K562 (cell line): ENCODE results near the gene RBM20. TPM values are rescaled to one million over a fixed set of nuclear protein-coding genes. Genes with fewer than 3 reads are reported as not detected.

Experiments used
- ATAC-seq: fragments of 200-7000 bp; cut with Tn5 transposase; 3 replicates; pipeline ENCODE4 v1.9.1; 2020; ENCODE audit warnings: moderate library complexity
- BruUV-seq: library from RNA; stranded (reverse); fragments of 400-500 nt; replicated peaks from 2 replicates; lab custom pipeline; 2021; lab: Mats Ljungman, UMichigan
- CTCF ChIA-PET: fragments of 300-600 bp; formaldehyde crosslinking; extraction: SDS; loops from one replicate; lab custom pipeline; 2021; ENCODE audit warnings: low intra/inter-chr PET ratio; lab: Yijun Ruan, JAX
- POLR2A ChIA-PET: fragments of 300-600, 350-650 bp; sonication (Branson Sonifier 250); formaldehyde crosslinking; extraction: SDS; loops from one replicate; lab custom pipeline; 2021; ENCODE audit warnings: antibody characterized with exemption, inconsistent platforms; lab: Yijun Ruan, JAX
- DNase-seq, 4 experiments: peaks; one replicate each; pipeline versions ENCODE4 v3.0.0 to v3.0.0-alpha.2; 2011 to 2018; ENCODE audit warnings: low spot score in 3 of 4, mixed read lengths in 3 of 4; ENCODE audit errors: extremely low read depth in 1 of 4
- FAIRE-seq: peaks from 2 replicates; lab custom pipeline; 2011; peaks lifted over from hg19 to GRCh38; lab: Jason Lieb, UNC
- H2AFZ ChIP-seq: 2 replicates; pipeline ENCODE4 v1.6.0; 2011; ENCODE audit warnings: low read depth, low read length, control low read depth, inconsistent platforms
- H3K27ac ChIP-seq: fragments of 200-600 bp; 3 replicates; pipeline ENCODE4 v1.8.0; 2011; ENCODE audit warnings: low read depth, mild to moderate bottlenecking, control low read depth, inconsistent platforms, low read length, moderate library complexity, mixed read lengths; ENCODE audit errors: extremely low read depth
- H3K27me3 ChIP-seq, 2 experiments: fragments of 300-600 bp in 1 of 2; 2 replicates in 1 of 2; 3 replicates in 1 of 2; pipeline versions ENCODE4 v1.6.0 to v1.8.0; 2011; ENCODE audit warnings: inconsistent platforms in 2 of 2, low read length in 2 of 2, mild to moderate bottlenecking in 1 of 2, mixed read lengths in 1 of 2, moderate library complexity in 1 of 2; ENCODE audit not compliant: control insufficient read depth in 2 of 2, insufficient read depth in 2 of 2
- H3K36me3 ChIP-seq: fragments of 300-600 bp; 3 replicates; pipeline ENCODE4 v1.8.0; 2011; ENCODE audit warnings: mild to moderate bottlenecking, low read length, inconsistent platforms; ENCODE audit not compliant: control insufficient read depth, insufficient read depth
- H3K4me1 ChIP-seq, 2 experiments: fragments of 200-600 bp in 1 of 2; replicated peaks in 1 of 2; 2 replicates in 1 of 2; 3 replicates in 1 of 2; pipeline versions ENCODE4 v1.5.1 to v1.8.0; 2011; ENCODE audit warnings: inconsistent platforms in 2 of 2, low read length in 2 of 2, mild to moderate bottlenecking in 1 of 2, mixed read lengths in 1 of 2, moderate library complexity in 1 of 2; ENCODE audit not compliant: control insufficient read depth in 2 of 2, insufficient read depth in 2 of 2
- H3K4me2 ChIP-seq: 2 replicates; pipeline ENCODE4 v1.6.1; 2011; ENCODE audit warnings: low read length, control low read depth, inconsistent platforms, mixed read lengths; ENCODE audit not compliant: insufficient read depth
- H3K4me3 ChIP-seq: fragments of 200-600 bp; sonication (generic), shearing (Covaris generic); 2 replicates; pipeline ENCODE4 v1.5.1; 2016; ENCODE audit warnings: control low read depth, inconsistent platforms
- H3K79me2 ChIP-seq: fragments of 200-600 bp; 3 replicates; pipeline ENCODE4 v1.8.0; 2011; ENCODE audit warnings: low read length, inconsistent platforms; ENCODE audit not compliant: control insufficient read depth, insufficient read depth
- H3K9ac ChIP-seq, 2 experiments: 2 replicates each; pipeline versions ENCODE4 v1.6.0 to v1.6.1; 2011; ENCODE audit warnings: low read depth in 2 of 2, low read length in 2 of 2, control low read depth in 1 of 2, inconsistent platforms in 1 of 2, mild to moderate bottlenecking in 1 of 2, mixed read lengths in 1 of 2; ENCODE audit not compliant: insufficient read depth in 1 of 2
- H3K9me1 ChIP-seq: one replicate; pipeline ENCODE4 v1.6.0; 2011; ENCODE audit warnings: inconsistent platforms, mild to moderate bottlenecking, low read length, moderate library complexity; ENCODE audit not compliant: control insufficient read depth, insufficient read depth
- H3K9me3 ChIP-seq: replicated peaks from 2 replicates; pipeline ENCODE4 v1.5.1; 2011; ENCODE audit warnings: low read depth, low read length, inconsistent platforms; ENCODE audit not compliant: control insufficient read depth, insufficient read depth
- H4K20me1 ChIP-seq: replicated peaks from 2 replicates; pipeline ENCODE4 v1.6.1; 2011; ENCODE audit warnings: low read length, inconsistent platforms, mixed read lengths; ENCODE audit not compliant: control insufficient read depth, insufficient read depth
- DDX20 ChIP-seq: fragments of 450-650 bp; IDR thresholded peaks from 2 replicates; pipeline ENCODE4 v1.6.1; 2016; ENCODE audit warnings: missing genetic modification characterization, low read depth, mild to moderate bottlenecking, missing compliant biosample characterization, moderate library complexity
- TARDBP ChIP-seq: fragments of 450-650 bp; IDR thresholded peaks from 2 replicates; pipeline ENCODE4 v1.6.1; 2016
- WGBS: fragments of 100-300 bp; shearing (Covaris generic); methylation state at CpG from one replicate; pipeline ENCODE4 v1.1.6; 2016; ENCODE audit warnings: low coverage, mixed read lengths; ENCODE audit not compliant: insufficient coverage; ENCODE audit errors: missing lambda C conversion rate; 5-methylcytosine and 5-hydroxymethylcytosine counted together
- in situ Hi-C: fragments of 300-500 bp; cut with MboI; formaldehyde crosslinking; loops from 4 replicates; pipeline ENCODE4 v1.15.0; 2018; ENCODE audit warnings: inconsistent platforms, mixed read lengths
- intact Hi-C: fragments of 100-400 bp; cut with micrococcal nuclease; formaldehyde crosslinking; loops from 2 replicates; pipeline ENCODE4 v1.14.2; 2022
- polyA plus RNA-seq, 8 experiments: library from polyadenylated mRNA; depleted of rRNA in 4 of 8; stranded (reverse) in 5 of 8; unstranded in 3 of 8; fragments of >200 nt; fragmentation: Nextera tagmentation in 2 of 8; fragmentation: Illumina TruSeq in 1 of 8; extraction: Ambion mirVana in 2 of 8; extraction: Trizol in 1 of 8; gene quantifications; 2 replicates each; pipeline versions ENCODE4 v1.2.1 to v1.2.3, GENCODE V29; 2011 to 2014; ENCODE audit warnings: inconsistent platforms in 1 of 8, missing spikeins in 1 of 8
- total RNA-seq, 7 experiments: library from RNA; depleted of rRNA in 6 of 7; stranded (reverse); fragments of >200 nt in 6 of 7; fragmentation: Illumina TruSeq in 2 of 7; extraction: Trizol in 2 of 7; gene quantifications; 2 replicates each; pipeline versions ENCODE4 v1.2.1 to v1.2.3, GENCODE V29; 2011 to 2021; ENCODE audit warnings: low replicate concordance in 1 of 7
- TF ChIP-seq, protein P1 (sequence below), 2 experiments: IDR thresholded peaks; 2 replicates each; pipeline ENCODE4 v1.6.1; 2011; ENCODE audit warnings: borderline replicate concordance in 1 of 2, control low read depth in 1 of 2, low read depth in 1 of 2, low read length in 1 of 2, mild to moderate bottlenecking in 1 of 2, mixed read lengths in 1 of 2, moderate library complexity in 1 of 2; ENCODE audit not compliant: insufficient read depth in 1 of 2, insufficient read length in 1 of 2, poor library complexity in 1 of 2, severe bottlenecking in 1 of 2; ENCODE audit errors: extremely low read depth in 1 of 2
- TF ChIP-seq, protein P2 (sequence below): IDR thresholded peaks from 2 replicates; pipeline ENCODE4 v1.6.1; 2011; ENCODE audit warnings: borderline replicate concordance, low read depth, mild to moderate bottlenecking, moderate library complexity, low read length; ENCODE audit not compliant: insufficient read depth, poor library complexity, severe bottlenecking

Gene RBM20
- total and polyA plus RNA-seq, 9 of the 15 experiments (the other 6 are each of a cell fraction or from before 2014, with no cell fraction given), result 0.63 to 5.7 (median 3.2) TPM

DNA sequence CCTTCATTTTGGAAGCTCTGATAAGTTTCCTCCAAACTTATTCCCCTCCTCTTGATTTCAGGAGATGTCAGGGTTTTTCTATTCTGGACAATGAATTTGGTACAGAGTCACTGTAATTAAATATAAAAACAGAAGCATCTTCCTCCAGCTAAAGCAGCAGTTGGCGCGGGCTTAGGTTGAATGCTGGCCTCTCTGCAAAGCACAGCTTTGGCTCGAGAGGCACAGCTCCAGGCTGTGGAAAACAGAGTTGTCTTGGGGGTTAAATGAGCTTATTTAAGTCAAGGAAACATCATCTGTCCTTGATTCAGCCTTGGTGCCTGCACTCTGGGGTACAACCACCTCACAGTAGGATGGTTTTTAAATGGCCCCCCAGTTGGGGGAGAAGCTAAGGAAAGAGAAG lies 192.6 kb downstream of the RBM20 start:
- H3K36me3 ChIP-seq, result peaks cover 7% of the 10 kb centered on the region; the same call in 1 of the 3 replicates
- no peaks in the 10 kb centered on the region for H3K9me1 ChIP-seq
- no peak for ATAC-seq
- peaks cover 12 to 29% of the 10 kb centered on the region in 2 experiments for H3K4me1 ChIP-seq
- DNase-seq, result no peak
- WGBS, result 89% methylated on average over 3 of the region's 3 CpGs
- POLR2A ChIA-PET, result interaction anchor here (0.5 to 0.8 kb wide), 2 partner anchors 9 kb away, joined by 3 to 4 read pairs; no protein-coding TSS in a partner anchor
- no peaks in the 10 kb centered on the region for H3K9me3 ChIP-seq
- FAIRE-seq, result no peak
- no peaks in the 10 kb centered on the region for H3K27me3 ChIP-seq
- no peaks in the 10 kb centered on the region for H3K79me2 ChIP-seq
- H3K9ac ChIP-seq, result no peak overlapping the region
- intact Hi-C loops (loop anchor here (5.0 kb wide), 1 partner anchor 36 kb away; the partner anchor contains the start of gene PDCD4), in situ Hi-C loops (no loop called here)
- H4K20me1 ChIP-seq, result no peaks in the 10 kb centered on the region
- no peak overlapping the region for H3K4me3 ChIP-seq
- no peak for TF ChIP-seq TARDBP
- TF ChIP-seq, protein P1, sequence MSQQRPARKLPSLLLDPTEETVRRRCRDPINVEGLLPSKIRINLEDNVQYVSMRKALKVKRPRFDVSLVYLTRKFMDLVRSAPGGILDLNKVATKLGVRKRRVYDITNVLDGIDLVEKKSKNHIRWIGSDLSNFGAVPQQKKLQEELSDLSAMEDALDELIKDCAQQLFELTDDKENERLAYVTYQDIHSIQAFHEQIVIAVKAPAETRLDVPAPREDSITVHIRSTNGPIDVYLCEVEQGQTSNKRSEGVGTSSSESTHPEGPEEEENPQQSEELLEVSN (IDR thresholded peaks at IDR 0.05; ENCODE audit: borderline replicate concordance in 1 of 2, extremely low read depth in 1 of 2, insufficient read depth in 1 of 2, insufficient read length in 1 of 2, low read depth in 1 of 2, low read length in 1 of 2, poor library complexity in 1 of 2, severe bottlenecking in 1 of 2), result no peak
- no peak for TF ChIP-seq DDX20 (tag)
- TF ChIP-seq, protein P2, sequence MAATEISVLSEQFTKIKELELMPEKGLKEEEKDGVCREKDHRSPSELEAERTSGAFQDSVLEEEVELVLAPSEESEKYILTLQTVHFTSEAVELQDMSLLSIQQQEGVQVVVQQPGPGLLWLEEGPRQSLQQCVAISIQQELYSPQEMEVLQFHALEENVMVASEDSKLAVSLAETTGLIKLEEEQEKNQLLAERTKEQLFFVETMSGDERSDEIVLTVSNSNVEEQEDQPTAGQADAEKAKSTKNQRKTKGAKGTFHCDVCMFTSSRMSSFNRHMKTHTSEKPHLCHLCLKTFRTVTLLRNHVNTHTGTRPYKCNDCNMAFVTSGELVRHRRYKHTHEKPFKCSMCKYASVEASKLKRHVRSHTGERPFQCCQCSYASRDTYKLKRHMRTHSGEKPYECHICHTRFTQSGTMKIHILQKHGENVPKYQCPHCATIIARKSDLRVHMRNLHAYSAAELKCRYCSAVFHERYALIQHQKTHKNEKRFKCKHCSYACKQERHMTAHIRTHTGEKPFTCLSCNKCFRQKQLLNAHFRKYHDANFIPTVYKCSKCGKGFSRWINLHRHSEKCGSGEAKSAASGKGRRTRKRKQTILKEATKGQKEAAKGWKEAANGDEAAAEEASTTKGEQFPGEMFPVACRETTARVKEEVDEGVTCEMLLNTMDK, result no peak
- CTCF ChIA-PET, result no interaction called here
- H3K4me2 ChIP-seq, result no peak overlapping the region
- H3K27ac ChIP-seq, result no peak overlapping the region
- no TSS peak for BruUV-seq
- no peak overlapping the region for H2AFZ ChIP-seq
